Mesodermal cell (in vitro differentiated cells): ENCODE measurements around the gene HSPB8.

Source experiments
- H3K27ac ChIP-seq: 2 replicates; pipeline ENCODE4 v1.7.0; 2013; ENCODE audit warnings: mild to moderate bottlenecking, low read depth, low read length, moderate library complexity; ENCODE audit not compliant: severe bottlenecking
- H3K36me3 ChIP-seq: 2 replicates; pipeline ENCODE4 v1.7.1; 2013; ENCODE audit warnings: mild to moderate bottlenecking, low read length, moderate library complexity; ENCODE audit not compliant: control insufficient read depth, insufficient read depth
- H3K4me1 ChIP-seq: one replicate; pipeline ENCODE4 v1.7.1; 2013; ENCODE audit warnings: mild to moderate bottlenecking, low read length; ENCODE audit not compliant: insufficient read depth, control insufficient read depth, poor library complexity, severe bottlenecking
- H3K4me3 ChIP-seq: 2 replicates; pipeline ENCODE4 v1.7.0; 2013; ENCODE audit warnings: low read length, control low read depth, mild to moderate bottlenecking; ENCODE audit not compliant: insufficient read depth, poor library complexity, severe bottlenecking; ENCODE audit errors: extremely low read depth
- H3K9me3 ChIP-seq: 2 replicates; pipeline ENCODE4 v1.7.1; 2013; ENCODE audit warnings: mild to moderate bottlenecking, low read length, moderate library complexity; ENCODE audit not compliant: control insufficient read depth
- WGBS, 2 experiments: methylation state at CpG; one replicate each; pipeline ENCODE4 v1.1.5; 2013; ENCODE audit warnings: missing lambda C conversion rate in 2 of 2; ENCODE audit not compliant: insufficient coverage in 2 of 2; 5-methylcytosine and 5-hydroxymethylcytosine counted together

Gene HSPB8

GRCh38 chr12:119231774-119232173 lies 53.0 kb downstream of the HSPB8 start:
- Histone ChIP-seq H3K4me3 (no peak overlapping the region), H3K27ac (no peak overlapping the region), H3K9me3 (no peaks in the 10 kb centered on the region), H3K4me1 (peaks cover 5% of the 10 kb centered on the region), H3K36me3 (no peaks in the 10 kb centered on the region)
- 88 to 90% methylated on average over 4 of the region's 4 CpGs for WGBS, 2 experiments

GRCh38 chr12:119235197-119235751 lies 56.5 kb downstream of the HSPB8 start:
- H3K9me3 ChIP-seq, result no peaks in the 10 kb centered on the region
- H3K4me3 ChIP-seq, result no peak overlapping the region
- H3K27ac ChIP-seq, result no peak overlapping the region
- no peaks in the 10 kb centered on the region for H3K36me3 ChIP-seq
- WGBS, 2 experiments, result 83 to 92% methylated on average over 4 of the region's 9 CpGs
- no peaks in the 10 kb centered on the region for H3K4me1 ChIP-seq

GRCh38 chr12:119236372-119236771 lies 57.6 kb downstream of the HSPB8 start:
- no peak overlapping the region for H3K4me3 ChIP-seq
- no peaks in the 10 kb centered on the region for H3K36me3 ChIP-seq

GRCh38 chr12:119239040-119239439 lies 60.3 kb downstream of the HSPB8 start:
- no peaks in the 10 kb centered on the region for H3K36me3 ChIP-seq
- H3K27ac ChIP-seq, result no peak overlapping the region
- no peaks in the 10 kb centered on the region for H3K9me3 ChIP-seq
- 79 to 87% methylated on average over 2 to 3 of the region's 3 CpGs for WGBS, 2 experiments
- H3K4me3 ChIP-seq, result no peak overlapping the region
- no peaks in the 10 kb centered on the region for H3K4me1 ChIP-seq

More at GRCh38 chr12:119236372-119236771, 57.6 kb downstream of the HSPB8 start:
- Histone ChIP-seq H3K9me3 (no peaks in the 10 kb centered on the region), H3K27ac (no peak overlapping the region), H3K4me1 (no peaks in the 10 kb centered on the region)

- no peak overlapping the region for H3K27ac ChIP-seq
- H3K9me3 ChIP-seq, result no peaks in the 10 kb centered on the region
- no peaks in the 10 kb centered on the region for H3K36me3 ChIP-seq
- no peaks in the 10 kb centered on the region for H3K4me1 ChIP-seq
- 94 to 100% methylated on average over 1 to 2 of the region's 5 CpGs for WGBS, 2 experiments
- H3K4me3 ChIP-seq, result no peak overlapping the region
Observed at GRCh38 chr12:119241049-119241448, 62.3 kb downstream of the HSPB8 start.

GRCh38 chr12:119241580-119242169 lies 62.9 kb downstream of the HSPB8 start:
- H3K36me3 ChIP-seq, result no peaks in the 10 kb centered on the region
- H3K9me3 ChIP-seq, result no peaks in the 10 kb centered on the region
- 80 to 96% methylated on average over 8 to 9 of the region's 9 CpGs for WGBS, 2 experiments
- no peak overlapping the region for H3K27ac ChIP-seq
- H3K4me1 ChIP-seq, result no peaks in the 10 kb centered on the region
- H3K4me3 ChIP-seq, result no peak overlapping the region
